Astrocyte (in vitro differentiated cells and primary cell): ENCODE measurements around the gene RAP1A.

Experiments
- EZH2 ChIP-seq: IDR thresholded peaks from 2 replicates; pipeline ENCODE4 v1.6.1; 2012; ENCODE audit warnings: mild to moderate bottlenecking, low read length, inconsistent platforms; ENCODE audit not compliant: insufficient read depth
- TF ChIP-seq, protein P1 (sequence below): IDR thresholded peaks from 2 replicates; pipeline ENCODE4 v1.5.1; 2011; ENCODE audit warnings: low read depth, mild to moderate bottlenecking, inconsistent platforms, low read length, moderate library complexity; ENCODE audit not compliant: insufficient read depth

DNA sequence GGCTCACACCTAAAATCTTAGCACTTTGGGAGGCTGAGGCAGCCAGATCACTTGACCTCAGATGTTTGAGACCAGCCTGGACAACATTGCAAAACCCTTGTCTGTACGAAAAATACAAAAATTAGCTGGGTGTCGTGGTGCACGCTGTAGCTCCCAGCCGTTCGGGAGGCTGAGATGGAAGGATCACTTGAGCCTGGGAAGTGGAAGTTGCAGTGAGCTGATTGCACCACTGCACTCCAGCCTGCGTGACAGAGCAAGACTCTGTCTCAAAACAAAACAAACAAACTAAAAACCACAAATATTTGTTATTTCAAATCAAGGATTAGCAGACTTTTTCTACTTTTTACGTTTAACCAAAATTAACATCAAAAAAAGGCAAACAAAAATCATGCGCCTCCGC is 88.3 kb downstream of the RAP1A start:
- TF ChIP-seq EZH2: no peak
- TF ChIP-seq, protein P1, sequence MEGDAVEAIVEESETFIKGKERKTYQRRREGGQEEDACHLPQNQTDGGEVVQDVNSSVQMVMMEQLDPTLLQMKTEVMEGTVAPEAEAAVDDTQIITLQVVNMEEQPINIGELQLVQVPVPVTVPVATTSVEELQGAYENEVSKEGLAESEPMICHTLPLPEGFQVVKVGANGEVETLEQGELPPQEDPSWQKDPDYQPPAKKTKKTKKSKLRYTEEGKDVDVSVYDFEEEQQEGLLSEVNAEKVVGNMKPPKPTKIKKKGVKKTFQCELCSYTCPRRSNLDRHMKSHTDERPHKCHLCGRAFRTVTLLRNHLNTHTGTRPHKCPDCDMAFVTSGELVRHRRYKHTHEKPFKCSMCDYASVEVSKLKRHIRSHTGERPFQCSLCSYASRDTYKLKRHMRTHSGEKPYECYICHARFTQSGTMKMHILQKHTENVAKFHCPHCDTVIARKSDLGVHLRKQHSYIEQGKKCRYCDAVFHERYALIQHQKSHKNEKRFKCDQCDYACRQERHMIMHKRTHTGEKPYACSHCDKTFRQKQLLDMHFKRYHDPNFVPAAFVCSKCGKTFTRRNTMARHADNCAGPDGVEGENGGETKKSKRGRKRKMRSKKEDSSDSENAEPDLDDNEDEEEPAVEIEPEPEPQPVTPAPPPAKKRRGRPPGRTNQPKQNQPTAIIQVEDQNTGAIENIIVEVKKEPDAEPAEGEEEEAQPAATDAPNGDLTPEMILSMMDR: no peak
